Smooth muscle cell (in vitro differentiated cells): ENCODE measurements around the gene ERCC5. TPM values are rescaled to one million over a fixed set of nuclear protein-coding genes. Genes with fewer than 3 reads are reported as not detected.

Experiments
- DNase-seq: peaks from one replicate; lab custom pipeline; 2025; ENCODE audit not compliant: unreplicated experiment; lab: John Stamatoyannopoulos, UW
- H2AFZ ChIP-seq: fragments of 200-600 bp; sonication (generic); 2 replicates; pipeline ENCODE4 v1.6.0; 2016; ENCODE audit warnings: antibody characterized with exemption, low read depth, mild to moderate bottlenecking
- H3F3A ChIP-seq: fragments of 200-600 bp; sonication (generic); 2 replicates; pipeline ENCODE4 v1.6.0; 2017; ENCODE audit warnings: antibody characterized with exemption, low read depth
- H3K27ac ChIP-seq: fragments of 200-600 bp; sonication (generic); 2 replicates; pipeline ENCODE4 v1.5.1; 2016; ENCODE audit warnings: low read depth, mild to moderate bottlenecking
- H3K27me3 ChIP-seq: fragments of 200-600 bp; sonication (generic); 2 replicates; pipeline ENCODE4 v1.6.1; 2016; ENCODE audit warnings: low read depth, mild to moderate bottlenecking
- H3K36me3 ChIP-seq: fragments of 200-600 bp; sonication (generic); 2 replicates; pipeline ENCODE4 v1.5.1; 2016; ENCODE audit warnings: low read depth
- H3K4me1 ChIP-seq: fragments of 200-600 bp; sonication (generic); 2 replicates; pipeline ENCODE4 v1.5.1; 2016; ENCODE audit warnings: low read depth
- H3K4me2 ChIP-seq: fragments of 200-600 bp; sonication (generic); 2 replicates; pipeline ENCODE4 v1.6.0; 2016; ENCODE audit warnings: mild to moderate bottlenecking
- H3K4me3 ChIP-seq: fragments of 200-600 bp; sonication (generic); 2 replicates; pipeline ENCODE4 v1.5.1; 2016; ENCODE audit warnings: mild to moderate bottlenecking
- H3K79me2 ChIP-seq: fragments of 200-600 bp; sonication (generic); 2 replicates; pipeline ENCODE4 v1.6.0; 2016; ENCODE audit warnings: low read depth, mild to moderate bottlenecking
- H3K9ac ChIP-seq: fragments of 200-600 bp; sonication (generic); 2 replicates; pipeline ENCODE4 v1.6.0; 2016; ENCODE audit warnings: low read depth
- H3K9me3 ChIP-seq: fragments of 200-600 bp; sonication (generic); replicated peaks from 2 replicates; pipeline ENCODE4 v1.5.1; 2016; ENCODE audit warnings: low read depth
- H4K20me1 ChIP-seq: fragments of 200-600 bp; sonication (generic); 2 replicates; pipeline ENCODE4 v1.6.0; 2016; ENCODE audit warnings: low read depth
- CTCF ChIP-seq: fragments of 200-600 bp; sonication (generic); IDR thresholded peaks from 2 replicates; pipeline ENCODE4 v1.5.1; 2017; ENCODE audit warnings: borderline replicate concordance, mild to moderate bottlenecking, antibody characterized with exemption; ENCODE audit not compliant: insufficient read depth, poor library complexity, severe bottlenecking
- WGBS: methylation state at CpG from one replicate; pipeline ENCODE4 v1.1.7; 2016; ENCODE audit warnings: low lambda C conversion rate; 5-methylcytosine and 5-hydroxymethylcytosine counted together
- polyA plus RNA-seq: library from polyadenylated mRNA; unstranded; fragments of >200 nt; fragmentation: Nextera tagmentation; extraction: Ambion mirVana; gene quantifications from 2 replicates; pipeline ENCODE4 v1.2.1, GENCODE V29; 2016
- total RNA-seq: library from RNA; depleted of rRNA; stranded (reverse); fragments of >200 nt; gene quantifications from 2 replicates; pipeline ENCODE4 v1.2.3, GENCODE V29; 2014

The ERCC5 gene
- total and polyA plus RNA-seq, 2 experiments from 2014 or later = 30.1 to 65.2 TPM

GRCh38 chr13:102900193-102900608, 54.4 kb downstream of the ERCC5 start:
- H3K4me1 ChIP-seq = no peaks in the 10 kb centered on the region
- WGBS = 89% methylated on average over 4 of the region's 4 CpGs
- no peaks in the 10 kb centered on the region for H3K79me2 ChIP-seq
- no peak overlapping the region for H3K4me2 ChIP-seq
- H4K20me1 ChIP-seq = no peaks in the 10 kb centered on the region
- no peak overlapping the region for H3K4me3 ChIP-seq
- no peak for DNase-seq
- H3F3A ChIP-seq = no peaks in the 10 kb centered on the region
- no peaks in the 10 kb centered on the region for H3K9me3 ChIP-seq
- TF ChIP-seq CTCF = no peak
- H3K27me3 ChIP-seq = peaks cover 5% of the 10 kb centered on the region
- H3K27ac ChIP-seq = no peak overlapping the region
- H3K9ac ChIP-seq = no peak overlapping the region
- no peaks in the 10 kb centered on the region for H3K36me3 ChIP-seq
- H2AFZ ChIP-seq = no peak overlapping the region

- Histone ChIP-seq H3K36me3 (no peaks in the 10 kb centered on the region), H3K27ac (no peak overlapping the region), H3K4me1 (no peaks in the 10 kb centered on the region), H3K4me3 (no peak overlapping the region), H3K4me2 (no peak overlapping the region), H3K9me3 (no peaks in the 10 kb centered on the region), H3K79me2 (no peaks in the 10 kb centered on the region), H3K27me3 (peaks cover 5% of the 10 kb centered on the region), H3K9ac (no peak overlapping the region), H2AFZ (no peak overlapping the region), H4K20me1 (no peaks in the 10 kb centered on the region), H3F3A (no peaks in the 10 kb centered on the region)
- no peak for TF ChIP-seq CTCF
- no peak for DNase-seq
These were observed 55.2 kb downstream of the ERCC5 start for GRCh38 chr13:102901056-102901455.

GRCh38 chr13:102901615-102902305, 55.9 kb downstream of the ERCC5 start:
- Histone ChIP-seq H3K4me3 (no peak overlapping the region), H4K20me1 (no peaks in the 10 kb centered on the region), H3K27ac (no peak overlapping the region), H3K9me3 (no peaks in the 10 kb centered on the region), H2AFZ (no peak overlapping the region), H3F3A (no peaks in the 10 kb centered on the region), H3K4me1 (no peaks in the 10 kb centered on the region), H3K27me3 (peaks cover 5% of the 10 kb centered on the region), H3K4me2 (no peak overlapping the region), H3K9ac (no peak overlapping the region), H3K79me2 (no peaks in the 10 kb centered on the region), H3K36me3 (no peaks in the 10 kb centered on the region)
- DNase-seq = no peak
- 72% methylated on average over 5 of the region's 5 CpGs for WGBS
- TF ChIP-seq CTCF = no peak

GRCh38 chr13:102902789-102903347, 57.0 kb downstream of the ERCC5 start:
- H3F3A ChIP-seq = no peaks in the 10 kb centered on the region
- no peak for DNase-seq
- H3K4me3 ChIP-seq = no peak overlapping the region
- no peaks in the 10 kb centered on the region for H4K20me1 ChIP-seq
- H3K27ac ChIP-seq = no peak overlapping the region
- peaks cover 5% of the 10 kb centered on the region for H3K27me3 ChIP-seq
- no peaks in the 10 kb centered on the region for H3K36me3 ChIP-seq
- no peaks in the 10 kb centered on the region for H3K4me1 ChIP-seq
- no peak overlapping the region for H2AFZ ChIP-seq
- no peak overlapping the region for H3K9ac ChIP-seq
- no peaks in the 10 kb centered on the region for H3K9me3 ChIP-seq
- no peaks in the 10 kb centered on the region for H3K79me2 ChIP-seq
- 71% methylated on average over 12 of the region's 12 CpGs for WGBS
- H3K4me2 ChIP-seq = no peak overlapping the region
- TF ChIP-seq CTCF = no peak
